SK-N-SH (cell line): ENCODE results near the gene CDK6. TPM values are rescaled to one million over a fixed set of nuclear protein-coding genes. Genes with fewer than 3 reads are reported as not detected.

Experiments used
- CTCF ChIA-PET: fragments of 300-600, 350-600 bp; formaldehyde crosslinking; extraction: SDS; loops from one replicate; lab custom pipeline; 2021; lab: Yijun Ruan, JAX
- POLR2A ChIA-PET: fragments of 350-600 bp; sonication (Branson Sonifier 250); formaldehyde crosslinking; extraction: SDS; loops from one replicate; lab custom pipeline; 2020; ENCODE audit warnings: antibody characterized with exemption, inconsistent platforms; lab: Yijun Ruan, JAX
- DNase-seq: peaks from one replicate; pipeline ENCODE4 v3.0.0; 2012
- H2AFZ ChIP-seq: fragments of 200-600 bp; sonication (generic); 2 replicates; pipeline ENCODE4 v1.8.1; 2016; ENCODE audit warnings: antibody characterized with exemption, mild to moderate bottlenecking, low read depth
- H3F3A ChIP-seq: fragments of 200-600 bp; sonication (generic); replicated peaks from 2 replicates; pipeline ENCODE3; 2016; ENCODE audit warnings: antibody characterized with exemption, mild to moderate bottlenecking; ENCODE audit not compliant: insufficient read depth
- H3K27ac ChIP-seq, 2 experiments: fragments of 200-500 bp in 1 of 2; fragments of 200-600 bp in 1 of 2; sonication (Bioruptor generic) in 1 of 2; sonication (generic), shearing (Covaris generic) in 1 of 2; 2 replicates each; pipeline versions ENCODE4 v1.5.1 to v1.6.1; 2014 to 2016; ENCODE audit warnings: low read depth in 2 of 2, inconsistent platforms in 1 of 2, low read length in 1 of 2, mild to moderate bottlenecking in 1 of 2, mixed read lengths in 1 of 2
- H3K27me3 ChIP-seq: fragments of 200-600 bp; sonication (generic), shearing (Covaris generic); 2 replicates; pipeline ENCODE4 v1.6.1; 2016; ENCODE audit warnings: mixed run types; ENCODE audit not compliant: insufficient read depth
- H3K36me3 ChIP-seq, 2 experiments: fragments of 200-500 bp in 1 of 2; fragments of 200-600 bp in 1 of 2; sonication (Bioruptor generic) in 1 of 2; sonication (generic) in 1 of 2; replicated peaks in 1 of 2; 2 replicates each; pipeline versions ENCODE3 to v1.5.1; 2014 to 2016; ENCODE audit warnings: low read length in 1 of 2, mild to moderate bottlenecking in 1 of 2; ENCODE audit not compliant: insufficient read depth in 2 of 2, control insufficient read depth in 1 of 2
- H3K4me1 ChIP-seq, 2 experiments: fragments of 200-500 bp in 1 of 2; fragments of 200-600 bp in 1 of 2; sonication (Bioruptor generic) in 1 of 2; sonication (generic), shearing (Covaris generic) in 1 of 2; 2 replicates each; pipeline versions ENCODE4 v1.5.1 to v1.6.1; 2014 to 2016; ENCODE audit warnings: low read depth in 1 of 2, low read length in 1 of 2, mixed run types in 1 of 2; ENCODE audit not compliant: insufficient read depth in 2 of 2, control insufficient read depth in 1 of 2
- H3K4me2 ChIP-seq: fragments of 200-600 bp; sonication (generic), shearing (Covaris generic); 2 replicates; pipeline ENCODE4 v1.6.1; 2017; ENCODE audit warnings: mixed run types
- H3K4me3 ChIP-seq, 2 experiments: fragments of 200-500 bp in 1 of 2; fragments of 200-600 bp in 1 of 2; sonication (Bioruptor generic) in 1 of 2; sonication (generic), shearing (Covaris generic) in 1 of 2; 2 replicates each; pipeline versions ENCODE4 v1.5.1 to v1.8.1; 2014 to 2016; ENCODE audit warnings: low read depth in 2 of 2, inconsistent platforms in 1 of 2, low read length in 1 of 2, mild to moderate bottlenecking in 1 of 2, mixed read lengths in 1 of 2, moderate library complexity in 1 of 2
- H3K79me2 ChIP-seq: fragments of 200-600 bp; sonication (generic); 2 replicates; pipeline ENCODE4 v1.8.1; 2017; ENCODE audit warnings: mild to moderate bottlenecking; ENCODE audit not compliant: insufficient read depth
- H3K9ac ChIP-seq: fragments of 200-600 bp; sonication (generic); 2 replicates; pipeline ENCODE4 v1.6.1; 2017; ENCODE audit warnings: mixed run types
- H3K9me2 ChIP-seq: fragments of 200-600 bp; sonication (generic); 2 replicates; pipeline ENCODE4 v1.6.1; 2017; ENCODE audit warnings: mixed run types
- H3K9me3 ChIP-seq: fragments of 200-600 bp; sonication (generic); 2 replicates; pipeline ENCODE4 v1.6.1; 2017; ENCODE audit warnings: mixed run types, mild to moderate bottlenecking, moderate library complexity
- H4K20me1 ChIP-seq: fragments of 200-600 bp; sonication (generic); 2 replicates; pipeline ENCODE4 v1.6.1; 2017; ENCODE audit warnings: mild to moderate bottlenecking, mixed run types; ENCODE audit not compliant: insufficient read depth
- EP300 ChIP-seq, 2 experiments: IDR thresholded peaks; 2 replicates each; pipeline versions ENCODE4 v1.4.0 to v1.6.1; 2012; ENCODE audit warnings: borderline replicate concordance in 1 of 2, low read depth in 1 of 2, low read length in 1 of 2
- FOSL2 ChIP-seq: IDR thresholded peaks from 2 replicates; pipeline ENCODE4 v1.4.0; 2012; ENCODE audit warnings: low read depth, mild to moderate bottlenecking, moderate library complexity, borderline replicate concordance
- FOXM1 ChIP-seq: IDR thresholded peaks from 2 replicates; pipeline ENCODE4 v1.4.0; 2012; ENCODE audit warnings: low read depth, mild to moderate bottlenecking
- JUND ChIP-seq: IDR thresholded peaks from 2 replicates; pipeline ENCODE4 v1.4.0; 2012
- PBX3 ChIP-seq: IDR thresholded peaks from 2 replicates; pipeline ENCODE4; 2012
- POLR2AphosphoS5 ChIP-seq: IDR thresholded peaks from 2 replicates; pipeline ENCODE4 v1.6.1; 2012; ENCODE audit warnings: low read depth, low read length
- REST ChIP-seq: IDR thresholded peaks from 2 replicates; pipeline ENCODE4 v1.6.1; 2012; ENCODE audit warnings: mild to moderate bottlenecking, low read depth, low read length, moderate library complexity
- SMC3 ChIP-seq: IDR thresholded peaks from 2 replicates; pipeline ENCODE4 v1.6.1; 2012; ENCODE audit warnings: low read depth, low read length, improper control_type of control experiment
- USF2 ChIP-seq: fragments of 150-350 bp; IDR thresholded peaks from 2 replicates; pipeline ENCODE4 v1.6.1; 2017; ENCODE audit warnings: antibody characterized with exemption, low read length, low read depth, borderline replicate concordance
- ZBTB33 ChIP-seq: IDR thresholded peaks from 2 replicates; pipeline ENCODE4 v1.4.0; 2012; ENCODE audit warnings: low read depth, borderline replicate concordance
- whole genome bisulfite sequencing: methylation state at CpG from one replicate; pipeline ENCODE4 v1.1.6; 2017; ENCODE audit warnings: low lambda C conversion rate; 5-methylcytosine and 5-hydroxymethylcytosine counted together
- polyA plus RNA-seq, 3 experiments: library from polyadenylated mRNA; depleted of rRNA; stranded (reverse); fragments of >200 nt; gene quantifications; 2 replicates each; pipeline ENCODE4 v1.2.3, GENCODE V29; 2012

CDK6 gene
- polyA plus RNA-seq, 1 of the 3 experiments (the other 2 are of a cell fraction), result 30.3 TPM

GRCh38 chr7:92767437-92767836 lies 68.9 kb downstream of the CDK6 start (continued):
- TF ChIP-seq REST, result no peak
- peak; percentile 24; the same call in 1 of the 2 replicates for TF ChIP-seq SMC3
- TF ChIP-seq, all 33 proteins: peak for 10

- H3F3A ChIP-seq, result peaks cover 73% of the 10 kb centered on the region
- no peak overlapping the region for H2AFZ ChIP-seq
- CTCF ChIA-PET, result interaction anchor here (0.7 to 5.6 kb wide), 12 partner anchors 9 to 154 kb away, joined by 3 to 73 read pairs (median 6); no protein-coding TSS in a partner anchor
- TF ChIP-seq JUND (peak; percentile 60), EP300 (IDR thresholded peaks at IDR 0.05; ENCODE audit: borderline replicate concordance in 1 of 2, low read depth in 1 of 2, low read length in 1 of 2) (peak in 1 of 2 experiments; percentile 34; a peak in 1 of 4 replicates), PBX3 (peak; percentile 5; the same call in 1 of the 2 replicates), FOXM1 (no peak), FOSL2 (peak; percentile 55; the same call in 1 of the 2 replicates)
- H3K27ac ChIP-seq, result peak overlapping the region; percentile 95 to 99
- POLR2A ChIA-PET, result interaction anchor here (1.8 kb wide), 1 partner anchor 66 kb away, joined by 9 read pairs; no protein-coding TSS in a partner anchor
- H4K20me1 ChIP-seq, result no peaks in the 10 kb centered on the region; the same call in 1 of the 2 replicates
- no peak for DNase-seq
- no peak overlapping the region; a peak in 1 of 4 replicates for H3K4me3 ChIP-seq
- peak overlapping the region; percentile 58 for H3K9ac ChIP-seq
- H3K79me2 ChIP-seq, result peaks cover 99% of the 10 kb centered on the region
- H3K4me2 ChIP-seq, result peak overlapping the region; percentile 53
- H3K36me3 ChIP-seq, result peaks cover 21 to 34% of the 10 kb centered on the region in 2 experiments
- no peaks in the 10 kb centered on the region for H3K27me3 ChIP-seq
- H3K4me1 ChIP-seq, result peaks cover 63 to 70% of the 10 kb centered on the region in 2 experiments
- 56% methylated on average over 3 of the region's 3 CpGs for WGBS
- no peaks in the 10 kb centered on the region for H3K9me2 ChIP-seq
- no peaks in the 10 kb centered on the region for H3K9me3 ChIP-seq
These were observed 69.8 kb downstream of the CDK6 start for GRCh38 chr7:92766461-92767003.

- H2AFZ ChIP-seq, result no peak overlapping the region
- peaks cover 57 to 74% of the 10 kb centered on the region in 2 experiments for H3K4me1 ChIP-seq
- H3K4me2 ChIP-seq, result peak overlapping the region; percentile 53
- no peaks in the 10 kb centered on the region for H3K27me3 ChIP-seq
- ChIA-PET CTCF (interaction anchor here (0.9 to 5.6 kb wide), 7 partner anchors 8 to 145 kb away, joined by 3 to 73 read pairs (median 6); no protein-coding TSS in a partner anchor), POLR2A (interaction anchor here (1.8 kb wide), 1 partner anchor 67 kb away, joined by 9 read pairs; no protein-coding TSS in a partner anchor)
- no peak for DNase-seq
- peak overlapping the region; percentile 58 for H3K9ac ChIP-seq
- peaks cover 18 to 31% of the 10 kb centered on the region in 2 experiments for H3K36me3 ChIP-seq
- no peak overlapping the region; a peak in 1 of 4 replicates for H3K4me3 ChIP-seq
- H3K9me2 ChIP-seq, result no peaks in the 10 kb centered on the region
- whole genome bisulfite sequencing, result 14% methylated on average over 3 of the region's 3 CpGs
- no peaks in the 10 kb centered on the region; the same call in 1 of the 2 replicates for H4K20me1 ChIP-seq
- H3K9me3 ChIP-seq, result no peaks in the 10 kb centered on the region
- peak overlapping the region; percentile 95 to 99 for H3K27ac ChIP-seq
- H3K79me2 ChIP-seq, result peaks cover 98% of the 10 kb centered on the region
- peaks cover 78% of the 10 kb centered on the region for H3F3A ChIP-seq
- TF ChIP-seq REST (peak; percentile 46; the same call in 1 of the 2 replicates), FOXM1 (no peak), USF2 (no peak), POLR2AphosphoS5 (peak; percentile 63), JUND (peak; percentile 72), ZBTB33 (no peak)
These were observed 70.6 kb downstream of the CDK6 start for GRCh38 chr7:92765725-92766124.
